Measurements from ENCODE around the gene FRA10AC1. TPM values are rescaled to one million over a fixed set of nuclear protein-coding genes. Genes with fewer than 3 reads are reported as not detected.

The FRA10AC1 gene
- total RNA-seq, 1 donor from 2014 or later = 29.1 TPM

DNA sequence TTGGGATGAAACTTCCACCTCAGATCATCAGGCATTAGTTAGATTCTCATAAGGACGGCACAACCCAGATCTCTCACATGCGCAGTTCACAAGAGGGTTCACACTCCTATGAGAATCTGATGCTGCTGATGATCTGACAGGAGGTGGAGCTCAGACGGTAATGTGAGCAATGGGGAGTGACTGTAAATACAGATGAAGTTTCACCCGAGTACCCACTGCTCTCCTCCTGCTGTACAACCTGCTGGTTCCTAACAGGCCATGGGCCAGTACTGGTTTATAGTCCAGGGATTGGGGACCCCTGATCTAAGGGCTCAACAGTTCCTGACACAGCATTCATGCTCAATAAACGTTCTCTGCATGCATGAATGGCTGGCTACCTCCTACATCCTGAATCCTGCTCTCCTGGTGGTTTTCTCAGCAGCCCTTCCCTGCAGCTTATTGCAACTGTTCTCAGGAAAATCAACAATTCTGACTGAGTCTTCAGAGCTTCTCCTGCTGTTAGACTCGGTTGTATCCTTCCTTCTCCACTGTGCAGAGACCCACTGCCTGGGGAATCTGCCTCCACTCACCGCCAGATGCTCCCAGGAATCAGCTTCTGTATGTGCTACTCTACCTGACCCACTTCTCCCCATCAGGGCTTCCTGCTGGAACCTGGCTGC, 72.6 kb downstream of the FRA10AC1 start:
- no peak for DNase-seq (ENCODE audit: low spot score)

DNA sequence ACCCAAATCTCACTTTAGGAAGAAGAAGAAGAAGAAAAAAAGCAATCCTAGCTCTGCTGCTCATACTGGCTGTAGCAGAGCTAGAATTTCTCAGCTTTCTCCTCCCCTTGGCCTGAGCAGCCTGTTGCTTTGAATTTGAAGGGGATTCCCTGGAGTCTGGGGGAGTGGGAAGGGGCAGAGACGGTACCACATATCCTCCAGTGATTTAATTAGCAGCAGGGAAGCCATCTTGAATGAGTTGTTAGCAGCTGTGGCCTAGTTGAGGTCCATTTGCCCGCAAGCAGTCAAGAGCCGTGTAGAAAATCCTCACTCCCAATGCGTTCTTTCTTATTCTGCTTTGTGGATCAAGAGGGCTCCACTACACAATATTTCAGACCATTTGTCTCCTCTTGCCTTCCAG, 73.5 kb downstream of the FRA10AC1 start:
- no peak for DNase-seq (ENCODE audit: low spot score)

DNA sequence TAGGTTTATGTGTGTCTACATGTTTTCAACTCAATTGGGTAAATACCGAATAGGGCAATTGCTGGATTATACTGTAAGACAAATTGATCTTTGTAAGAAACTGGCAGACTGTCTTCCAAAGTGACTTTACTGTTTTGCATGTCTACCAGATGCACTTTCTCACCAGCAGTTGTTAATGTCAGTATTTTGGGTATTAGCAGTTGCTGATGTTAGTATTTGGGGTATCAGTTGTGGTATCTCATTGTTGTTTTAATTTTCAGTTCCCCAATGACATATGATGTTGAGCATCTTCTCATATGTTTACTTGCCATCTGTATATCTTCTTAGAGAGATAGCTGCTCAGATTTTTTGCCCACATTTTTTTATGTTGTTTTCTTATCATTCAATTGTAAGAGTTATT, 79.5 kb downstream of the FRA10AC1 start:
- DNase-seq (ENCODE audit: low spot score) = no peak

DNA sequence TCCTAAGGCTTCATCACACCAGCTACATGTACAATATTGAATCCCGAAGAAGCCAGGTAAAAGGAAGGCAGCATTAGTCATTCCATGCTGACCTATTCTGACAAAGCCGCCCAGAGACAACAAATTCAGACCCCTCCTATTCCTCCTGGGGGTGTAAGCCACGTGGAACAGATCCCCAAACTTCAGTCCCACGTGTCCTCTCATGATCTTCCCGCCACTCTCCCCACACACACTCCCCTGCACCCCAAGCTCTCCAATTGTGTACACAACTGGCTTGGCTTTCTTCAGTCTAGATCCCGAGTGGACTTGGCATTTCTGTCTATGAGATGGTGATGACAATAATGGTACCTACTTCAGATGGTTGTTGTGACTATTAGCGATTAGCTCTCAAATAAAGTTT, 81.5 kb downstream of the FRA10AC1 start:
- DNase-seq (ENCODE audit: low spot score) = no peak

Other genes with a start within 250 kb of the FRA10AC1 start
- 339 TPM for gene MYOF, start 220.3 kb downstream of the FRA10AC1 start, total RNA-seq
- gene CEP55, start 206.0 kb downstream of the FRA10AC1 start, total RNA-seq = 0.89 TPM
- 0.13 TPM for gene FFAR4, start 135.9 kb downstream of the FRA10AC1 start, total RNA-seq
- 3.3 TPM for gene RBP4, start 101.4 kb downstream of the FRA10AC1 start, total RNA-seq
- gene PDE6C, start 90.1 kb downstream of the FRA10AC1 start, total RNA-seq = not detected
- 1.1 TPM for gene LGI1, start 55.3 kb upstream of the FRA10AC1 start, total RNA-seq
- 4.8 TPM for gene SLC35G1, start 191.4 kb upstream of the FRA10AC1 start, total RNA-seq

All from ureter (tissue), 1 donor.